A549 (cell line): Measurements from ENCODE around the gene CCSAP.

Experiments
- ATOH8 ChIP-seq: fragments of 250-450 bp; sonication (Bioruptor Pico); IDR thresholded peaks from 2 replicates; pipeline ENCODE4 v1.5.0; 2020; ENCODE audit warnings: low read depth, mild to moderate bottlenecking, moderate library complexity
- BHLHE40 ChIP-seq: IDR thresholded peaks from 2 replicates; pipeline ENCODE4 v1.6.1; 2012; ENCODE audit warnings: low read depth, low read length, inconsistent platforms
- CHD4 ChIP-seq: fragments of 200-600 bp; sonication (generic); IDR thresholded peaks from 2 replicates; pipeline ENCODE4 v1.6.1; 2016; ENCODE audit warnings: antibody characterized with exemption, mild to moderate bottlenecking, borderline replicate concordance
- CTCF ChIP-seq: fragments of >200 bp; sonication (Bioruptor Twin); formaldehyde crosslinking; IDR thresholded peaks from 3 replicates; pipeline ENCODE4 v1.5.1; 2016
- ELK1 ChIP-seq: fragments of 150-350 bp; IDR thresholded peaks from 2 replicates; pipeline ENCODE4 v1.6.1; 2014; ENCODE audit warnings: low read depth, mild to moderate bottlenecking, low read length
- EP300 ChIP-seq, 2 experiments: fragments of >200 bp; sonication (Bioruptor Twin); formaldehyde crosslinking; IDR thresholded peaks; 2 replicates in 1 of 2; 3 replicates in 1 of 2; pipeline ENCODE4 v1.6.1; 2016 to 2017
- FOSB ChIP-seq: fragments of 250-450 bp; sonication (Bioruptor Pico); IDR thresholded peaks from 2 replicates; pipeline ENCODE4 v1.5.0; 2020; ENCODE audit warnings: mild to moderate bottlenecking, moderate library complexity
- POLR2A ChIP-seq: IDR thresholded peaks from 2 replicates; pipeline ENCODE4 v1.6.1; 2012; ENCODE audit warnings: mild to moderate bottlenecking, low read length
- RNF2 ChIP-seq: fragments of 200-600 bp; sonication (generic); IDR thresholded peaks from 2 replicates; pipeline ENCODE4 v1.6.1; 2016; ENCODE audit warnings: low read depth, mild to moderate bottlenecking, antibody characterized with exemption, moderate library complexity, borderline replicate concordance
- SMC3 ChIP-seq: fragments of >200 bp; sonication (Bioruptor Twin); formaldehyde crosslinking; IDR thresholded peaks from 3 replicates; pipeline ENCODE4 v1.6.1; 2018; ENCODE audit warnings: inconsistent platforms
- SREBF2 ChIP-seq: fragments of 450-650 bp; IDR thresholded peaks from 2 replicates; pipeline ENCODE4 v1.6.1; 2014; ENCODE audit warnings: mild to moderate bottlenecking, moderate library complexity
- TP53 ChIP-seq: fragments of 250-450 bp; sonication (Bioruptor Pico); IDR thresholded peaks from 2 replicates; pipeline ENCODE4 v1.5.0; 2021; ENCODE audit warnings: mild to moderate bottlenecking, moderate library complexity
- ZSCAN20 ChIP-seq: fragments of 250-450 bp; sonication (Bioruptor Pico); IDR thresholded peaks from 2 replicates; pipeline ENCODE4 v1.8.0; 2022; ENCODE audit warnings: mild to moderate bottlenecking, moderate library complexity
- TF ChIP-seq, protein P1 (sequence below): fragments of 200-600 bp; sonication (generic); IDR thresholded peaks from 2 replicates; pipeline ENCODE4 v1.6.1; 2016; ENCODE audit warnings: antibody characterized with exemption, mild to moderate bottlenecking, moderate library complexity

GRCh38 chr1:229354226-229354625, 11.4 kb upstream of the CCSAP start:
- no peak for TF ChIP-seq CTCF
- TF ChIP-seq SREBF2 = no peak
- no peak for TF ChIP-seq TP53 (CRISPR knock-in tag)
- no peak for TF ChIP-seq RNF2
- TF ChIP-seq CHD4 = no peak
- no peak for TF ChIP-seq POLR2A
- no peak for TF ChIP-seq SMC3
- TF ChIP-seq ELK1 = no peak
- TF ChIP-seq ATOH8 = no peak
- TF ChIP-seq EP300 (IDR thresholded peaks at IDR 0.05) = no peak
- TF ChIP-seq FOSB (CRISPR knock-in tag) = no peak
- TF ChIP-seq BHLHE40 = no peak
- TF ChIP-seq, protein P1, sequence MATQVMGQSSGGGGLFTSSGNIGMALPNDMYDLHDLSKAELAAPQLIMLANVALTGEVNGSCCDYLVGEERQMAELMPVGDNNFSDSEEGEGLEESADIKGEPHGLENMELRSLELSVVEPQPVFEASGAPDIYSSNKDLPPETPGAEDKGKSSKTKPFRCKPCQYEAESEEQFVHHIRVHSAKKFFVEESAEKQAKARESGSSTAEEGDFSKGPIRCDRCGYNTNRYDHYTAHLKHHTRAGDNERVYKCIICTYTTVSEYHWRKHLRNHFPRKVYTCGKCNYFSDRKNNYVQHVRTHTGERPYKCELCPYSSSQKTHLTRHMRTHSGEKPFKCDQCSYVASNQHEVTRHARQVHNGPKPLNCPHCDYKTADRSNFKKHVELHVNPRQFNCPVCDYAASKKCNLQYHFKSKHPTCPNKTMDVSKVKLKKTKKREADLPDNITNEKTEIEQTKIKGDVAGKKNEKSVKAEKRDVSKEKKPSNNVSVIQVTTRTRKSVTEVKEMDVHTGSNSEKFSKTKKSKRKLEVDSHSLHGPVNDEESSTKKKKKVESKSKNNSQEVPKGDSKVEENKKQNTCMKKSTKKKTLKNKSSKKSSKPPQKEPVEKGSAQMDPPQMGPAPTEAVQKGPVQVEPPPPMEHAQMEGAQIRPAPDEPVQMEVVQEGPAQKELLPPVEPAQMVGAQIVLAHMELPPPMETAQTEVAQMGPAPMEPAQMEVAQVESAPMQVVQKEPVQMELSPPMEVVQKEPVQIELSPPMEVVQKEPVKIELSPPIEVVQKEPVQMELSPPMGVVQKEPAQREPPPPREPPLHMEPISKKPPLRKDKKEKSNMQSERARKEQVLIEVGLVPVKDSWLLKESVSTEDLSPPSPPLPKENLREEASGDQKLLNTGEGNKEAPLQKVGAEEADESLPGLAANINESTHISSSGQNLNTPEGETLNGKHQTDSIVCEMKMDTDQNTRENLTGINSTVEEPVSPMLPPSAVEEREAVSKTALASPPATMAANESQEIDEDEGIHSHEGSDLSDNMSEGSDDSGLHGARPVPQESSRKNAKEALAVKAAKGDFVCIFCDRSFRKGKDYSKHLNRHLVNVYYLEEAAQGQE = no peak
- TF ChIP-seq ZSCAN20 (CRISPR knock-in tag) = no peak
